ENCODE measurements around the gene CAMK2G. TPM values are rescaled to one million over a fixed set of nuclear protein-coding genes. Genes with fewer than 3 reads are reported as not detected.

CAMK2G gene
- total RNA-seq, 2 experiments from 2014 or later: 34.4 to 38.4 TPM

GRCh38 chr10:73873142-73873837 is 1.1 kb downstream of the CAMK2G start:
- H3K4me3 ChIP-seq (ENCODE audit: low read length): peak overlapping the region; percentile 55
- POLR2A ChIA-PET: interaction anchor here (0.9 to 2.8 kb wide), 9 partner anchors 9 to 277 kb away, joined by 3 to 51 read pairs (median 7); partner anchors contain the start of genes ADK and AP3M1

GRCh38 chr10:73872190-73872710 is 2.1 kb downstream of the CAMK2G start:
- no peak for ATAC-seq (ENCODE audit: poor library complexity)
- CTCF ChIA-PET: no interaction called here

More at GRCh38 chr10:73873142-73873837, 1.1 kb downstream of the CAMK2G start:
- Histone ChIP-seq H3K9me3 (ENCODE audit: control insufficient read depth in 1 of 2, insufficient read depth in 1 of 2, low read length in 2 of 2) (no peaks in the 10 kb centered on the region), H3K36me3 (ENCODE audit: insufficient read depth, low read length) (peaks cover 40% of the 10 kb centered on the region), H3K27ac (ENCODE audit: low read depth in 1 of 2, low read length in 2 of 2) (peak overlapping the region in 1 of 2 donors; percentile 25), H3K27me3 (ENCODE audit: control insufficient read depth in 1 of 2, insufficient read depth in 2 of 2, low read length in 2 of 2) (no peaks in the 10 kb centered on the region), H3K4me1 (ENCODE audit: insufficient read depth, low read length) (peaks cover 70% of the 10 kb centered on the region)
- Mint-ChIP-seq H3K27ac (peak overlapping the region; percentile 94), H3K27me3 (no peaks in the 10 kb centered on the region), H3K9me3 (no peaks in the 10 kb centered on the region), H3K4me3 (peak overlapping the region; percentile 91), H3K36me3 (ENCODE audit: low read depth) (peaks cover 54% of the 10 kb centered on the region), H3K4me1 (ENCODE audit: low read depth) (peaks cover 61% of the 10 kb centered on the region)
- CTCF ChIA-PET: no interaction called here
- no peak for ATAC-seq (ENCODE audit: poor library complexity)
- no peak for DNase-seq
- intact Hi-C loops (cut with DNase I, micrococcal nuclease): loop anchor here (5.0 to 10.0 kb wide), 3 partner anchors 279 to 1362 kb away; partner anchors contain the start of genes KAT6B (in 2 of the 2), ADK (in 1 of the 2), AP3M1 (in 1 of the 2) and COMTD1 (in 1 of the 2)
- no peak for TF ChIP-seq CTCF (IDR thresholded peaks at IDR 0.05)

More at GRCh38 chr10:73872190-73872710, 2.1 kb downstream of the CAMK2G start:
- TF ChIP-seq CTCF (IDR thresholded peaks at IDR 0.05): no peak
- H3K4me1 Mint-ChIP-seq (ENCODE audit: low read depth): peaks cover 67% of the 10 kb centered on the region
- Histone ChIP-seq H3K27me3 (ENCODE audit: control insufficient read depth in 1 of 2, insufficient read depth in 2 of 2, low read length in 2 of 2) (no peaks in the 10 kb centered on the region), H3K4me1 (ENCODE audit: insufficient read depth, low read length) (peaks cover 81% of the 10 kb centered on the region), H3K27ac (ENCODE audit: low read depth in 1 of 2, low read length in 2 of 2) (peak overlapping the region; percentile 25 to 48), H3K4me3 (ENCODE audit: low read length) (no peak overlapping the region), H3K9me3 (ENCODE audit: control insufficient read depth in 1 of 2, insufficient read depth in 1 of 2, low read length in 2 of 2) (no peaks in the 10 kb centered on the region), H3K36me3 (ENCODE audit: insufficient read depth, low read length) (peaks cover 44% of the 10 kb centered on the region)
- H3K27me3 Mint-ChIP-seq: no peaks in the 10 kb centered on the region
- intact Hi-C loops (cut with DNase I, micrococcal nuclease): loop anchor here (5.0 to 10.0 kb wide), 3 partner anchors 280 to 1363 kb away; partner anchors contain the start of genes KAT6B (in 2 of the 2), ADK (in 1 of the 2), AP3M1 (in 1 of the 2) and COMTD1 (in 1 of the 2)
- no peak for DNase-seq
- H3K9me3 Mint-ChIP-seq: no peaks in the 10 kb centered on the region
- POLR2A ChIA-PET: no interaction called here
- peak overlapping the region; percentile 91 for H3K4me3 Mint-ChIP-seq
- peaks cover 59% of the 10 kb centered on the region for H3K36me3 Mint-ChIP-seq (ENCODE audit: low read depth)
- H3K27ac Mint-ChIP-seq: peak overlapping the region; percentile 94

Measured in CD4-positive, alpha-beta T cell (primary cell).